Measurements from ENCODE around the gene C20orf204.

DNA sequence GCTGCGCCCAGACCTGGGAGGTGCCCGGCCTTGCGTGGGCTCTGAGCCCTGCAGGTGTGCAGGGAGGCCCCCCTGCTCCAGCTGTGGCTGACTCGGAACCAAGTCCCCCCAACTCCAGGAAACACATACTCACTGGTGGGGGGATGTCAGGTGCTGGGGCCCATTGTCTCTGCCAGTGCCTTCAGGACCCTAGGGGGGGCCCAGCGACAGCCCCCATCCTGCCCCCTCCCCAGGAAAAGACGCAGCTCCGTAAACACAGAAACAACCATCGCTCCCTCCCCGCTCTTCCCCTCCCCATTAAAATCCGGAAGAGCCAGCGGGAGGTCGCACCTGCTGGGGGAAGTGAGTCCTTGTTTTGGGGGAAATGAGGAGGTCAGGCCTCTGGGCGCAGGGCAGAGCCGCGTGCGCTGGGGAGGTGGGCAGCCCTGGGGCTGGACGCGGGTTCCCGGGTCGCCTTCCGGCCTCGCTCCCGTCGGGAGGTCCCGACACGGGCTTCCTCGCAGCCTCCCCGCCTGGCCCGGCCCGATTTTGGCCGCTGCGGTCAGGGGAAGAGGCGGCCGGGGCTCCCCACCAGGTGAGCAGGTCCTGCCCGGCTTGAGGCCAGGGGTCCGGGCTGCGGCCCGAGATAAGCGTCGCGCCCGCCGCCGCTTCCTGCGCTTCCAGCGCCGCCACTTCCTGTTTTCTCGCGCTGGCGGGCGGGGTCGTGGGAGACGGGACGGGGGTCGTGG, 6.2 kb downstream of the C20orf204 start:
- TF ChIP-seq, protein P1, sequence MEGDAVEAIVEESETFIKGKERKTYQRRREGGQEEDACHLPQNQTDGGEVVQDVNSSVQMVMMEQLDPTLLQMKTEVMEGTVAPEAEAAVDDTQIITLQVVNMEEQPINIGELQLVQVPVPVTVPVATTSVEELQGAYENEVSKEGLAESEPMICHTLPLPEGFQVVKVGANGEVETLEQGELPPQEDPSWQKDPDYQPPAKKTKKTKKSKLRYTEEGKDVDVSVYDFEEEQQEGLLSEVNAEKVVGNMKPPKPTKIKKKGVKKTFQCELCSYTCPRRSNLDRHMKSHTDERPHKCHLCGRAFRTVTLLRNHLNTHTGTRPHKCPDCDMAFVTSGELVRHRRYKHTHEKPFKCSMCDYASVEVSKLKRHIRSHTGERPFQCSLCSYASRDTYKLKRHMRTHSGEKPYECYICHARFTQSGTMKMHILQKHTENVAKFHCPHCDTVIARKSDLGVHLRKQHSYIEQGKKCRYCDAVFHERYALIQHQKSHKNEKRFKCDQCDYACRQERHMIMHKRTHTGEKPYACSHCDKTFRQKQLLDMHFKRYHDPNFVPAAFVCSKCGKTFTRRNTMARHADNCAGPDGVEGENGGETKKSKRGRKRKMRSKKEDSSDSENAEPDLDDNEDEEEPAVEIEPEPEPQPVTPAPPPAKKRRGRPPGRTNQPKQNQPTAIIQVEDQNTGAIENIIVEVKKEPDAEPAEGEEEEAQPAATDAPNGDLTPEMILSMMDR (IDR thresholded peaks at IDR 0.05; ENCODE audit: borderline replicate concordance, extremely low read depth, low read length, poor library complexity, severe bottlenecking): no peak
- peak; percentile 94 for TF ChIP-seq EZH2 (IDR thresholded peaks at IDR 0.05; ENCODE audit: borderline replicate concordance, low read depth, low read length, severe bottlenecking)
